A673 (cell line): ENCODE data around the gene NCAPG2.

Source experiments
- CTCF ChIP-seq: fragments of 300-800, 200-600 bp; sonication (generic); conservative IDR thresholded peaks from 2 replicates; pipeline ENCODE4 v1.5.1; 2017; ENCODE audit warnings: low read depth, mild to moderate bottlenecking, antibody characterized with exemption, low read length, moderate library complexity, mixed read lengths
- EZH2 ChIP-seq: fragments of 200-600 bp; sonication (generic); IDR thresholded peaks from 2 replicates; pipeline ENCODE4 v1.6.1; 2017; ENCODE audit warnings: borderline replicate concordance, low read depth, mild to moderate bottlenecking, mixed read lengths, antibody characterized with exemption, low read length; ENCODE audit not compliant: poor library complexity, severe bottlenecking

- no peak for TF ChIP-seq CTCF
- TF ChIP-seq EZH2: no peak
Observed at GRCh38 chr7:158607563-158607962, 97.0 kb downstream of the NCAPG2 start.
